ENCODE results near the gene ZNF879.

Gene ZNF879

GRCh38 chr5:178983728-178984127 is 39.9 kb upstream of the ZNF879 start:
- ATAC-seq: no peak
- TF ChIP-seq POU6F1 (CRISPR knock-in tag; IDR thresholded peaks at IDR 0.05; ENCODE audit: borderline replicate concordance, low read depth): no peak
- TF ChIP-seq, protein P1, sequence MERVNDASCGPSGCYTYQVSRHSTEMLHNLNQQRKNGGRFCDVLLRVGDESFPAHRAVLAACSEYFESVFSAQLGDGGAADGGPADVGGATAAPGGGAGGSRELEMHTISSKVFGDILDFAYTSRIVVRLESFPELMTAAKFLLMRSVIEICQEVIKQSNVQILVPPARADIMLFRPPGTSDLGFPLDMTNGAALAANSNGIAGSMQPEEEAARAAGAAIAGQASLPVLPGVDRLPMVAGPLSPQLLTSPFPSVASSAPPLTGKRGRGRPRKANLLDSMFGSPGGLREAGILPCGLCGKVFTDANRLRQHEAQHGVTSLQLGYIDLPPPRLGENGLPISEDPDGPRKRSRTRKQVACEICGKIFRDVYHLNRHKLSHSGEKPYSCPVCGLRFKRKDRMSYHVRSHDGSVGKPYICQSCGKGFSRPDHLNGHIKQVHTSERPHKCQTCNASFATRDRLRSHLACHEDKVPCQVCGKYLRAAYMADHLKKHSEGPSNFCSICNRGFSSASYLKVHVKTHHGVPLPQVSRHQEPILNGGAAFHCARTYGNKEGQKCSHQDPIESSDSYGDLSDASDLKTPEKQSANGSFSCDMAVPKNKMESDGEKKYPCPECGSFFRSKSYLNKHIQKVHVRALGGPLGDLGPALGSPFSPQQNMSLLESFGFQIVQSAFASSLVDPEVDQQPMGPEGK (CRISPR knock-in tag; IDR thresholded peaks at IDR 0.05; ENCODE audit: borderline replicate concordance): no peak
- no peak for TF ChIP-seq GLIS3 (CRISPR knock-in tag; IDR thresholded peaks at IDR 0.05)
- no peak for TF ChIP-seq TCF4 (CRISPR knock-in tag; IDR thresholded peaks at IDR 0.05; ENCODE audit: borderline replicate concordance)
- TF ChIP-seq, protein P2, sequence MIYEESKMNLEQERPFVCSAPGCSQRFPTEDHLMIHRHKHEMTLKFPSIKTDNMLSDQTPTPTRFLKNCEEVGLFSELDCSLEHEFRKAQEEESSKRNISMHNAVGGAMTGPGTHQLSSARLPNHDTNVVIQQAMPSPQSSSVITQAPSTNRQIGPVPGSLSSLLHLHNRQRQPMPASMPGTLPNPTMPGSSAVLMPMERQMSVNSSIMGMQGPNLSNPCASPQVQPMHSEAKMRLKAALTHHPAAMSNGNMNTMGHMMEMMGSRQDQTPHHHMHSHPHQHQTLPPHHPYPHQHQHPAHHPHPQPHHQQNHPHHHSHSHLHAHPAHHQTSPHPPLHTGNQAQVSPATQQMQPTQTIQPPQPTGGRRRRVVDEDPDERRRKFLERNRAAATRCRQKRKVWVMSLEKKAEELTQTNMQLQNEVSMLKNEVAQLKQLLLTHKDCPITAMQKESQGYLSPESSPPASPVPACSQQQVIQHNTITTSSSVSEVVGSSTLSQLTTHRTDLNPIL (CRISPR knock-in tag; IDR thresholded peaks at IDR 0.05; ENCODE audit: low read depth): no peak
- TF ChIP-seq ZFP30 (CRISPR knock-in tag; IDR thresholded peaks at IDR 0.05): no peak
- no peak for TF ChIP-seq SNAI2 (CRISPR knock-in tag; IDR thresholded peaks at IDR 0.05)
- TF ChIP-seq ZFP3 (CRISPR knock-in tag; IDR thresholded peaks at IDR 0.05): no peak
- TF ChIP-seq ZNF8 (CRISPR knock-in tag; IDR thresholded peaks at IDR 0.05): no peak

DNA sequence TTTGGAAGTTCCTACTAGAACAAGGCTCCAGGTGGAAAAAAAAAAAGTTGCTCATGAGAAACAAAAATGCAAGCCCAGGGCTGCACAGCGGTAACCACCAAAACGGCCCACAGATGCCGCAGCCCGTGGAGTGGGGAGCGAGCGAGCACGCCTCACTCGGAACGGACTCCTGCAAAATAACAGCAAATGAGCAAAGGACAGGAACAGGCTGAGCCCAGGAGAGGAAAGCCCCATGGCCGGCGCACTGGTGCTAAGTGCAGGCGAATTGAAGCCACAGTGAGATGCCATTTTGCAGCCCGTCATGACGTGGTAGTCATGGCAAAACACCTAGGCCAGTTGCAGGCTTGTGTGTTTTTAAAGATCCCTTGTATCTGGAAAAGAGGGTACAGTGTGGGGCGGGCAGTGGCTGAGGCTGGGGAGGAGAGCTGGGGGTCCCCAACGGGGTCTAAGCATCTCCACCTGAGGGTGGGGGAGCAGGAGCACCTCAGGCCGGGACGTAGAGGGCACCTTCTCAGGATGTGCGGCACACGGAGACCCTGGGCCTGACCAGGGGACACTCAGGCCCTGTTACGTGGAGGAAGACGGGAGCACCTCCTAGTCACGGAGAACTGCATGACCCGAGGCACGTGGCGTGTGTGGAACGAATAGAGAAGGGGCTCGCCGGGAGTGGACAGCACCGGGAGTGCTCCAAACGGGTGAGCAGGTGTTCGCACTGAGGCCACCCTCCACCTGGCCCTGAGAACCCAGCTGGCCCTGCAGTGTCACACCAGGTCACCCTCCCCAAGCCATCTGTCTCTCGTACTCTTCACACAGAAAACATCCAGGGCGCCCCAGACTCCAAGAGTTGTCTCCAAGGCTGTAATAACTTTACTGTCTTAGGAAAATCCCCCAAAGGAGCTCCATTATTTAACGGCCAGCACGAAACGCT is 39.2 kb upstream of the ZNF879 start:
- no peak for ATAC-seq
- no peak for TF ChIP-seq BACH2 (CRISPR knock-in tag; IDR thresholded peaks at IDR 0.05; ENCODE audit: borderline replicate concordance)
- no peak for TF ChIP-seq OSR1 (CRISPR knock-in tag; IDR thresholded peaks at IDR 0.05)
- TF ChIP-seq ISL1 (CRISPR knock-in tag; IDR thresholded peaks at IDR 0.05): no peak
- no peak for TF ChIP-seq GLIS3 (CRISPR knock-in tag; IDR thresholded peaks at IDR 0.05)
- TF ChIP-seq CSDC2 (CRISPR knock-in tag; IDR thresholded peaks at IDR 0.05): no peak
- TF ChIP-seq, protein P3, sequence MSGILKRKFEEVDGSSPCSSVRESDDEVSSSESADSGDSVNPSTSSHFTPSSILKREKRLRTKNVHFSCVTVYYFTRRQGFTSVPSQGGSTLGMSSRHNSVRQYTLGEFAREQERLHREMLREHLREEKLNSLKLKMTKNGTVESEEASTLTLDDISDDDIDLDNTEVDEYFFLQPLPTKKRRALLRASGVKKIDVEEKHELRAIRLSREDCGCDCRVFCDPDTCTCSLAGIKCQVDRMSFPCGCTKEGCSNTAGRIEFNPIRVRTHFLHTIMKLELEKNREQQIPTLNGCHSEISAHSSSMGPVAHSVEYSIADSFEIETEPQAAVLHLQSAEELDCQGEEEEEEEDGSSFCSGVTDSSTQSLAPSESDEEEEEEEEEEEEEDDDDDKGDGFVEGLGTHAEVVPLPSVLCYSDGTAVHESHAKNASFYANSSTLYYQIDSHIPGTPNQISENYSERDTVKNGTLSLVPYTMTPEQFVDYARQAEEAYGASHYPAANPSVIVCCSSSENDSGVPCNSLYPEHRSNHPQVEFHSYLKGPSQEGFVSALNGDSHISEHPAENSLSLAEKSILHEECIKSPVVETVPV (CRISPR knock-in tag; IDR thresholded peaks at IDR 0.05): no peak
- no peak for TF ChIP-seq ZC3H10 (CRISPR knock-in tag; IDR thresholded peaks at IDR 0.05)
- no peak for TF ChIP-seq ZFP30 (CRISPR knock-in tag; IDR thresholded peaks at IDR 0.05)
- TF ChIP-seq TCF4 (CRISPR knock-in tag; IDR thresholded peaks at IDR 0.05; ENCODE audit: borderline replicate concordance): no peak
- TF ChIP-seq POU6F1 (CRISPR knock-in tag; IDR thresholded peaks at IDR 0.05; ENCODE audit: borderline replicate concordance, low read depth): no peak
- TF ChIP-seq, protein P2 (CRISPR knock-in tag; IDR thresholded peaks at IDR 0.05; ENCODE audit: low read depth): no peak
- TF ChIP-seq ESRRG (CRISPR knock-in tag; IDR thresholded peaks at IDR 0.05): no peak
- no peak for TF ChIP-seq ARNTL (CRISPR knock-in tag; IDR thresholded peaks at IDR 0.05; ENCODE audit: borderline replicate concordance, low read depth)
- TF ChIP-seq, protein P4, sequence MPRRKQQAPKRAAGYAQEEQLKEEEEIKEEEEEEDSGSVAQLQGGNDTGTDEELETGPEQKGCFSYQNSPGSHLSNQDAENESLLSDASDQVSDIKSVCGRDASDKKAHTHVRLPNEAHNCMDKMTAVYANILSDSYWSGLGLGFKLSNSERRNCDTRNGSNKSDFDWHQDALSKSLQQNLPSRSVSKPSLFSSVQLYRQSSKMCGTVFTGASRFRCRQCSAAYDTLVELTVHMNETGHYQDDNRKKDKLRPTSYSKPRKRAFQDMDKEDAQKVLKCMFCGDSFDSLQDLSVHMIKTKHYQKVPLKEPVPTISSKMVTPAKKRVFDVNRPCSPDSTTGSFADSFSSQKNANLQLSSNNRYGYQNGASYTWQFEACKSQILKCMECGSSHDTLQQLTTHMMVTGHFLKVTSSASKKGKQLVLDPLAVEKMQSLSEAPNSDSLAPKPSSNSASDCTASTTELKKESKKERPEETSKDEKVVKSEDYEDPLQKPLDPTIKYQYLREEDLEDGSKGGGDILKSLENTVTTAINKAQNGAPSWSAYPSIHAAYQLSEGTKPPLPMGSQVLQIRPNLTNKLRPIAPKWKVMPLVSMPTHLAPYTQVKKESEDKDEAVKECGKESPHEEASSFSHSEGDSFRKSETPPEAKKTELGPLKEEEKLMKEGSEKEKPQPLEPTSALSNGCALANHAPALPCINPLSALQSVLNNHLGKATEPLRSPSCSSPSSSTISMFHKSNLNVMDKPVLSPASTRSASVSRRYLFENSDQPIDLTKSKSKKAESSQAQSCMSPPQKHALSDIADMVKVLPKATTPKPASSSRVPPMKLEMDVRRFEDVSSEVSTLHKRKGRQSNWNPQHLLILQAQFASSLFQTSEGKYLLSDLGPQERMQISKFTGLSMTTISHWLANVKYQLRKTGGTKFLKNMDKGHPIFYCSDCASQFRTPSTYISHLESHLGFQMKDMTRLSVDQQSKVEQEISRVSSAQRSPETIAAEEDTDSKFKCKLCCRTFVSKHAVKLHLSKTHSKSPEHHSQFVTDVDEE (CRISPR knock-in tag; IDR thresholded peaks at IDR 0.05): no peak
- TF ChIP-seq RARB (CRISPR knock-in tag; IDR thresholded peaks at IDR 0.05): no peak
- TF ChIP-seq SNAI2 (CRISPR knock-in tag; IDR thresholded peaks at IDR 0.05): no peak
- no peak for TF ChIP-seq ZNF565 (CRISPR knock-in tag; conservative IDR thresholded peaks at IDR 0.05; ENCODE audit: low read depth)
- no peak for TF ChIP-seq PPARA (CRISPR knock-in tag; IDR thresholded peaks at IDR 0.05; ENCODE audit: borderline replicate concordance)
